Gastroesophageal sphincter (tissue), 4 donors: ENCODE measurements around the gene RAN. TPM values are rescaled to one million over a fixed set of nuclear protein-coding genes. Genes with fewer than 3 reads are reported as not detected.
A peak's percentile ranks its signal among the peaks of the same experiment; 100 is the strongest.

Experiments used
- ATAC-seq: fragments of 150-250 bp; one replicate; pipeline ENCODE4 v1.9.1; 2016; ENCODE audit warnings: mild to moderate bottlenecking, moderate library complexity
- H3K27ac ChIP-seq, 4 donors: fragments of 200-600 bp; sonication (generic) in 3 of 4; 1 replicate in 3 of 4; 2 replicates in 1 of 4; pipeline ENCODE4 v1.5.1; 2016 to 2019
- H3K27me3 ChIP-seq: fragments of 200-600 bp; sonication (generic); one replicate; pipeline ENCODE4 v1.5.1; 2019
- H3K36me3 ChIP-seq, 2 donors: fragments of 200-600 bp; sonication (generic); one replicate each; pipeline ENCODE4 v1.5.1; 2019; ENCODE audit warnings: control low read depth in 1 of 2
- H3K4me1 ChIP-seq, 3 donors: fragments of 200-600 bp; sonication (generic); 1 replicate in 2 of 3; 2 replicates in 1 of 3; pipeline ENCODE4 v1.5.1; 2016 to 2019; ENCODE audit warnings: control low read depth in 2 of 3
- H3K4me3 ChIP-seq, 2 donors: fragments of 200-600 bp; sonication (generic); one replicate each; pipeline ENCODE4 v1.5.1; 2019; ENCODE audit warnings: mild to moderate bottlenecking in 1 of 2, moderate library complexity in 1 of 2
- H3K9me3 ChIP-seq, 3 donors: fragments of 200-600 bp; sonication (generic); one replicate each; pipeline ENCODE4 v1.5.1; 2017 to 2019; ENCODE audit warnings: control low read depth in 2 of 3
- CTCF ChIP-seq, 4 experiments: fragments of 200-600 bp in 2 of 4; fragments of 450-650 bp in 2 of 4; sonication (generic) in 1 of 4; IDR thresholded peaks; one replicate each; pipeline ENCODE4 v1.5.1; 2017 to 2019; ENCODE audit warnings: antibody characterized with exemption in 4 of 4, mild to moderate bottlenecking in 2 of 4, moderate library complexity in 2 of 4
- EP300 ChIP-seq: sonication (generic); formaldehyde crosslinking; IDR thresholded peaks from one replicate; pipeline ENCODE4 v1.6.1; 2017; ENCODE audit warnings: antibody characterized with exemption, mild to moderate bottlenecking
- POLR2A ChIP-seq, 2 donors: fragments of 450-650 bp; IDR thresholded peaks; one replicate each; pipeline ENCODE4 v1.6.1; 2017; ENCODE audit warnings: antibody characterized with exemption in 2 of 2, mild to moderate bottlenecking in 2 of 2, moderate library complexity in 1 of 2
- POLR2AphosphoS5 ChIP-seq: sonication (generic); formaldehyde crosslinking; IDR thresholded peaks from one replicate; pipeline ENCODE4 v1.6.1; 2017; ENCODE audit warnings: antibody characterized with exemption
- WGBS, 2 donors: methylation state at CpG; one replicate each; pipeline ENCODE4 v1.1.5; 2018; ENCODE audit warnings: low coverage in 1 of 2; 5-methylcytosine and 5-hydroxymethylcytosine counted together
- total RNA-seq, 4 donors: library from RNA; depleted of rRNA; stranded (reverse); fragments of >200 nt; gene quantifications; one replicate each; pipeline ENCODE4 v1.1.0, GENCODE V29; 2016

The RAN gene
- total RNA-seq, 4 donors from 2014 or later: 139 to 199 (median 167) TPM

GRCh38 chr12:130876758-130877157, 4.9 kb downstream of the RAN start:
- Histone ChIP-seq H3K4me1 (peaks cover 5 to 30% (median 12%) of the 10 kb centered on the region in 3 donors), H3K4me3 (no peak overlapping the region), H3K36me3 (peaks cover 0 to 45% of the 10 kb centered on the region in 2 donors), H3K27me3 (no peaks in the 10 kb centered on the region), H3K9me3 (no peaks in the 10 kb centered on the region), H3K27ac (no peak overlapping the region)
- no peak for TF ChIP-seq EP300
- ATAC-seq: no peak
- WGBS, 2 donors: 55 to 71% methylated on average over 2 to 3 of the region's 3 CpGs

DNA sequence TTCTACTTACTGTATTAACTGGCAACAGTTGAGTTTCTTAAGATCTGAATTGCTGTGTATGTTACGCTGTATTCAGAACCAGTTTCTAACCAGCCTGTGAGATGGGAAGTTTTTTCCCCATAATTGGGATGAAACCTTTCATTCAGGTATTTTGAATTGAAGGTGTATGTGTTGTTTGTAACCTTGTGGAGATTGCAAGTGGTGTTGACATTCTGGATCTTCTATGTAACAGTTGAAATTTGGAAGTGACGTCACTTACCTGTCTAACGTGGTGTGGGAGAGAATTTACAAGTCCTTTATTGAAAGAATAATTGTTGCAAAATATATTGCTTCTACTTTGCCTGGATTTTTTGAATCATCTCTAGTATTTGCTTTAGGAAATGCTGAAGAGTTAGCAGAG, 5.5 kb downstream of the RAN start:
- H3K9me3 ChIP-seq: no peaks in the 10 kb centered on the region
- WGBS, 2 donors: 73 to 83% methylated on average over 3 of the region's 3 CpGs
- TF ChIP-seq POLR2AphosphoS5: no peak
- no peak for TF ChIP-seq POLR2A (IDR thresholded peaks at IDR 0.05)
- no peak for TF ChIP-seq CTCF (IDR thresholded peaks at IDR 0.05)
- no peak for TF ChIP-seq EP300
- no peak overlapping the region for H3K4me3 ChIP-seq
- H3K27ac ChIP-seq: no peak overlapping the region
- ATAC-seq: no peak
- no peaks in the 10 kb centered on the region for H3K27me3 ChIP-seq
- H3K36me3 ChIP-seq: peaks cover 0 to 45% of the 10 kb centered on the region in 2 donors
- peaks cover 5 to 30% (median 12%) of the 10 kb centered on the region in 3 donors for H3K4me1 ChIP-seq

GRCh38 chr12:130878193-130879185, 6.6 kb downstream of the RAN start:
- no peak for ATAC-seq
- Histone ChIP-seq H3K27ac (no peak overlapping the region), H3K9me3 (no peaks in the 10 kb centered on the region), H3K27me3 (no peaks in the 10 kb centered on the region), H3K36me3 (peaks cover 0 to 41% of the 10 kb centered on the region in 2 donors), H3K4me3 (no peak overlapping the region), H3K4me1 (peaks cover 0 to 20% (median 6%) of the 10 kb centered on the region in 3 donors)
- WGBS, 2 donors: 67 to 75% methylated on average over 15 to 19 of the region's 24 CpGs
- no peak for TF ChIP-seq POLR2A (IDR thresholded peaks at IDR 0.05)
- no peak for TF ChIP-seq CTCF (IDR thresholded peaks at IDR 0.05)
- TF ChIP-seq POLR2AphosphoS5: no peak
- no peak for TF ChIP-seq EP300

- H3K27me3 ChIP-seq: no peaks in the 10 kb centered on the region
- peaks cover 0 to 33% of the 10 kb centered on the region in 2 donors for H3K36me3 ChIP-seq
- no peak overlapping the region for H3K27ac ChIP-seq
- TF ChIP-seq CTCF (IDR thresholded peaks at IDR 0.05): no peak
- TF ChIP-seq POLR2AphosphoS5: no peak
- TF ChIP-seq POLR2A (IDR thresholded peaks at IDR 0.05): no peak
- TF ChIP-seq EP300: no peak
- no peaks in the 10 kb centered on the region for H3K9me3 ChIP-seq
- 84 to 86% methylated on average over 4 to 5 of the region's 13 CpGs for WGBS, 2 donors
- ATAC-seq: no peak
- H3K4me3 ChIP-seq: no peak overlapping the region
- peaks cover 0 to 12% (median 0%) of the 10 kb centered on the region in 3 donors for H3K4me1 ChIP-seq
Observed at GRCh38 chr12:130879212-130879686, 7.4 kb downstream of the RAN start.

DNA sequence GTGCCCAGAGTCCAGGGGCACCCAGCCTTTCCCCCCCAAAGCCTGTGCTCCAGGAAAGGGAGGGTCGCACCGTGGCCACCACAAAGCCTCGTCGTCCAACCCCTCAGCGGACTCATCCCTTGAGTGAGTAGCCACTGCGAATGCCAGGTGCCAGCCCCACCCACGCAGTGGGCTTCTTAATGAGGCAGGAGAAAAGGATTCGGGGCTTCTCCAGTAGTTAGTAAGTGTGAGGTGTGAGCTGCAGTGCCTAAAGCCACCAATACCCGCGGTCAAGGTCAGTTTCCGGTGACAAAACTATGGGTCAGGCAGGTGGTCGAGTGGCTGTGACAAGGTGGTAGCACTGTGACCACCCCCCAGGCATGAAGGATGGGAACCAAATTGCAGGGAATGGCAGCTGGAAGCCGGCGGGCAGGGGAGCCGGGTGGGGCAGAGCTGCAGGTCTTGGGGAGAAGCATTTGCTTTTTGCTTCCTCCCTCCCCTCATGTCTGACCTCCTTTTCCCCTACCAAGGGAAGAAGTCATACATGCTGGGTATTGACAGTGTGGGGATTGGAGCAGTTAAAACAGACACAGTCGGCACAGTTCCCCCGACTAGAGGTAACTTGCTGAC, 8.0 kb downstream of the RAN start:
- Histone ChIP-seq H3K4me3 (peak overlapping the region in 1 of 2 donors; percentile 23), H3K9me3 (no peaks in the 10 kb centered on the region), H3K27ac (no peak overlapping the region), H3K4me1 (peaks cover 0 to 6% (median 0%) of the 10 kb centered on the region in 3 donors), H3K27me3 (no peaks in the 10 kb centered on the region), H3K36me3 (peaks cover 0 to 27% of the 10 kb centered on the region in 2 donors)
- ATAC-seq: no peak
- TF ChIP-seq EP300 (no peak), POLR2A (IDR thresholded peaks at IDR 0.05) (no peak), CTCF (IDR thresholded peaks at IDR 0.05) (no peak), POLR2AphosphoS5 (no peak)
- WGBS, 2 donors: 52 to 65% methylated on average over 4 to 8 of the region's 17 CpGs
